Naive thymus-derived CD8-positive, alpha-beta T cell (primary cell): ENCODE results near the gene NCKAP5. TPM values are rescaled to one million over a fixed set of nuclear protein-coding genes. Genes with fewer than 3 reads are reported as not detected.

ENCODE experiments used
- ATAC-seq, 2 donors: fragments of 150-1000 bp; cut with Tn5 transposase in 1 of 2; sonication (Bioruptor Pico), chemical (Tn5 transposase) in 1 of 2; 1 replicate in 1 of 2; 2 replicates in 1 of 2; pipeline ENCODE4 v1.10.0; 2021; ENCODE audit warnings: mild to moderate bottlenecking in 2 of 2, moderate library complexity in 2 of 2
- POLR2A ChIA-PET: fragments of 350-600 bp; sonication (Branson Sonifier 250); formaldehyde crosslinking; loops from one replicate; lab custom pipeline; 2021; ENCODE audit warnings: antibody characterized with exemption; lab: Charles Lee
- DNase-seq, 10 donors: peaks; one replicate each; pipeline versions ENCODE4 v3.0.0 to v3.0.0-alpha.2; 2020 to 2022
- H3K27ac Mint-ChIP-seq, 10 donors: one replicate each; pipeline ENCODE4 v1.8.0; 2020 to 2022; ENCODE audit warnings: mild to moderate bottlenecking in 10 of 10, mixed read lengths in 10 of 10, moderate library complexity in 4 of 10, inconsistent platforms in 1 of 10
- H3K27me3 Mint-ChIP-seq, 5 donors: one replicate each; pipeline ENCODE4 v1.8.0; 2021 to 2022; ENCODE audit warnings: mixed read lengths in 5 of 5
- H3K36me3 Mint-ChIP-seq, 3 donors: one replicate each; pipeline ENCODE4 v1.8.0; 2020 to 2022; ENCODE audit warnings: mixed read lengths in 3 of 3, mild to moderate bottlenecking in 2 of 3, inconsistent platforms in 1 of 3
- H3K4me1 Mint-ChIP-seq, 4 donors: one replicate each; pipeline ENCODE4 v1.8.0; 2021 to 2022; ENCODE audit warnings: mixed read lengths in 4 of 4
- H3K4me3 Mint-ChIP-seq, 10 donors: one replicate each; pipeline ENCODE4 v1.8.0; 2020 to 2022; ENCODE audit warnings: mild to moderate bottlenecking in 10 of 10, mixed read lengths in 10 of 10, moderate library complexity in 6 of 10, inconsistent platforms in 1 of 10
- H3K9me3 Mint-ChIP-seq, 9 donors: one replicate each; pipeline ENCODE4 v1.8.0; 2020 to 2022; ENCODE audit warnings: mixed read lengths in 9 of 9, mild to moderate bottlenecking in 3 of 9, inconsistent platforms in 1 of 9, moderate library complexity in 1 of 9
- polyA plus RNA-seq, 3 donors: library from polyadenylated mRNA; unstranded; fragments of 300-500 nt; fragmentation: Illumina TruSeq; gene quantifications; one replicate each; pipeline ENCODE4 v1.2.3, GENCODE V29; 2021
- total RNA-seq, 8 experiments: library from RNA in 2 of 8; stranded (reverse) in 2 of 8; gene quantifications; one replicate each; pipeline ENCODE4 v1.2.3 and lab custom pipeline; 2021 to 2026

Gene NCKAP5
- total and polyA plus RNA-seq, 5 experiments from 2014 or later: not detected

GRCh38 chr2:133456156-133456555, 112.1 kb downstream of the NCKAP5 start:
- H3K4me3 Mint-ChIP-seq: no peak overlapping the region
- ATAC-seq (no peak), DNase-seq (no peak)
- H3K27ac Mint-ChIP-seq: no peak overlapping the region
- H3K9me3 Mint-ChIP-seq: peaks cover 0 to 10% (median 2%) of the 10 kb centered on the region in 9 donors
- POLR2A ChIA-PET: no interaction called here
- no peaks in the 10 kb centered on the region for H3K36me3 Mint-ChIP-seq
- no peaks in the 10 kb centered on the region for H3K4me1 Mint-ChIP-seq
- H3K27me3 Mint-ChIP-seq: no peaks in the 10 kb centered on the region

- POLR2A ChIA-PET: no interaction called here
- Mint-ChIP-seq H3K4me3 (no peak overlapping the region), H3K27me3 (no peaks in the 10 kb centered on the region), H3K36me3 (no peaks in the 10 kb centered on the region), H3K9me3 (peaks cover 0 to 15% (median 2%) of the 10 kb centered on the region in 9 donors), H3K4me1 (no peaks in the 10 kb centered on the region), H3K27ac (no peak overlapping the region)
- ATAC-seq (no peak), DNase-seq (no peak)
These were observed 115.2 kb downstream of the NCKAP5 start for GRCh38 chr2:133453032-133453431.

GRCh38 chr2:133452583-133452982, 115.7 kb downstream of the NCKAP5 start:
- DNase-seq (no peak), ATAC-seq (no peak)
- peaks cover 0 to 2% (median 0%) of the 10 kb centered on the region in 5 donors for H3K27me3 Mint-ChIP-seq
- no peaks in the 10 kb centered on the region for H3K36me3 Mint-ChIP-seq
- H3K4me1 Mint-ChIP-seq: no peaks in the 10 kb centered on the region
- H3K4me3 Mint-ChIP-seq: no peak overlapping the region
- no peak overlapping the region for H3K27ac Mint-ChIP-seq
- peaks cover 0 to 20% (median 2%) of the 10 kb centered on the region in 9 donors for H3K9me3 Mint-ChIP-seq
- POLR2A ChIA-PET: no interaction called here

GRCh38 chr2:133452146-133452545, 116.1 kb downstream of the NCKAP5 start:
- peaks cover 0 to 23% (median 2%) of the 10 kb centered on the region in 9 donors for H3K9me3 Mint-ChIP-seq
- H3K27me3 Mint-ChIP-seq: peaks cover 0 to 6% (median 0%) of the 10 kb centered on the region in 5 donors
- H3K27ac Mint-ChIP-seq: no peak overlapping the region
- DNase-seq (no peak), ATAC-seq (no peak)
- POLR2A ChIA-PET: no interaction called here
- H3K4me1 Mint-ChIP-seq: no peaks in the 10 kb centered on the region
- H3K4me3 Mint-ChIP-seq: no peak overlapping the region
- no peaks in the 10 kb centered on the region for H3K36me3 Mint-ChIP-seq

GRCh38 chr2:133448195-133448594, 120.1 kb downstream of the NCKAP5 start:
- no peak overlapping the region for H3K4me3 Mint-ChIP-seq
- H3K36me3 Mint-ChIP-seq: no peaks in the 10 kb centered on the region
- ATAC-seq (no peak), DNase-seq (no peak)
- peaks cover 0 to 23% (median 0%) of the 10 kb centered on the region in 5 donors for H3K27me3 Mint-ChIP-seq
- POLR2A ChIA-PET: no interaction called here
- H3K4me1 Mint-ChIP-seq: peaks cover 0 to 2% (median 0%) of the 10 kb centered on the region in 4 donors
- H3K9me3 Mint-ChIP-seq: peaks cover 0 to 25% (median 3%) of the 10 kb centered on the region in 9 donors
- H3K27ac Mint-ChIP-seq: no peak overlapping the region

GRCh38 chr2:133447303-133447702, 121.0 kb downstream of the NCKAP5 start:
- Mint-ChIP-seq H3K4me1 (peaks cover 0 to 2% (median 0%) of the 10 kb centered on the region in 4 donors), H3K4me3 (no peak overlapping the region), H3K27me3 (peaks cover 0 to 23% (median 0%) of the 10 kb centered on the region in 5 donors), H3K9me3 (peaks cover 0 to 27% (median 1%) of the 10 kb centered on the region in 9 donors), H3K27ac (no peak overlapping the region), H3K36me3 (no peaks in the 10 kb centered on the region)
- DNase-seq: no peak
- POLR2A ChIA-PET: no interaction called here
- no peak for ATAC-seq

GRCh38 chr2:133444465-133444864, 123.8 kb downstream of the NCKAP5 start:
- DNase-seq: no peak
- peaks cover 0 to 2% (median 0%) of the 10 kb centered on the region in 4 donors for H3K4me1 Mint-ChIP-seq
- peaks cover 0 to 27% (median 1%) of the 10 kb centered on the region in 9 donors for H3K9me3 Mint-ChIP-seq
- POLR2A ChIA-PET: no interaction called here
- H3K36me3 Mint-ChIP-seq: no peaks in the 10 kb centered on the region
- H3K27me3 Mint-ChIP-seq: peaks cover 0 to 23% (median 0%) of the 10 kb centered on the region in 5 donors
- no peak for ATAC-seq
- no peak overlapping the region for H3K4me3 Mint-ChIP-seq
- no peak overlapping the region for H3K27ac Mint-ChIP-seq

DNA sequence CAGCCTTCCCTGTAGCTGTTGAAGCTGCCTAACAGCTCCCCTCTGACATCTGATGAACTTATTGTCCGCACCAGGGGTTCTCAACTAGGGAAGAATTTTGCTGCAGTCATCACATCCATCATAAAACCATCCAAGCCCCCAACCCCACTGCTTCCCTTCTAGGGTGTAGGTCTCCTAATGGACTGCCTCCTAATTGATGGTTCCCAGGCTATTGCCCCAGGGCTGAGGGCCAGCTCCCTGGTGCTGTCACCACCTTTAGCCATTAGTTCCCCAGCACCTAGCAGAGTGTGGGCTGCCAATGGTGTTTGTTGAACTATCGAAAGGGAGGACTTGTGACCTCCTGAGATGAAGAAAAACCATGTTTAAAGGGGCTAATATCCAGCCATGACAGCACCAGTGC, 125.9 kb downstream of the NCKAP5 start:
- DNase-seq (no peak), ATAC-seq (no peak)
- Mint-ChIP-seq H3K27ac (no peak overlapping the region), H3K36me3 (no peaks in the 10 kb centered on the region), H3K4me3 (no peak overlapping the region), H3K27me3 (peaks cover 0 to 19% (median 0%) of the 10 kb centered on the region in 5 donors), H3K4me1 (peaks cover 0 to 2% (median 0%) of the 10 kb centered on the region in 4 donors), H3K9me3 (peaks cover 0 to 27% (median 1%) of the 10 kb centered on the region in 9 donors)
- POLR2A ChIA-PET: no interaction called here

DNA sequence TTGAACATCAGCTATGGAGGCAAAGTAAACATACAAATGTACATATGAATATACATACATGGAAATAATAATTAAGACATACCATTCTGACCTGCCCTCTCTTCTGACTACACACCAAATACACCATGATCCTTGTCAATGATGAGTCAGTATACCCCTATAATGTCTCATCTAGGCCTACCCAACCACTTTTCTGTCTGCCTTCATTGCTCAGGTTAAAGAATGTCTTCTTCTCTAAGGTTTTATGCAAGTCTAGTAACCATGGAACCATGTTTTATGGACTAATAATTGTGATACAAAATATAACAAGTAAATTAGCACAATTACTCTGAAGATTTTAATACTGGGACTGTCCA, 128.7 kb downstream of the NCKAP5 start:
- ATAC-seq (no peak), DNase-seq (no peak)
- no peak overlapping the region for H3K27ac Mint-ChIP-seq
- no peaks in the 10 kb centered on the region for H3K36me3 Mint-ChIP-seq
- peaks cover 0 to 2% (median 0%) of the 10 kb centered on the region in 4 donors for H3K4me1 Mint-ChIP-seq
- H3K27me3 Mint-ChIP-seq: peaks cover 0 to 12% (median 3%) of the 10 kb centered on the region in 5 donors
- H3K9me3 Mint-ChIP-seq: peaks cover 0 to 24% (median 0%) of the 10 kb centered on the region in 9 donors
- H3K4me3 Mint-ChIP-seq: no peak overlapping the region
- POLR2A ChIA-PET: no interaction called here

DNA sequence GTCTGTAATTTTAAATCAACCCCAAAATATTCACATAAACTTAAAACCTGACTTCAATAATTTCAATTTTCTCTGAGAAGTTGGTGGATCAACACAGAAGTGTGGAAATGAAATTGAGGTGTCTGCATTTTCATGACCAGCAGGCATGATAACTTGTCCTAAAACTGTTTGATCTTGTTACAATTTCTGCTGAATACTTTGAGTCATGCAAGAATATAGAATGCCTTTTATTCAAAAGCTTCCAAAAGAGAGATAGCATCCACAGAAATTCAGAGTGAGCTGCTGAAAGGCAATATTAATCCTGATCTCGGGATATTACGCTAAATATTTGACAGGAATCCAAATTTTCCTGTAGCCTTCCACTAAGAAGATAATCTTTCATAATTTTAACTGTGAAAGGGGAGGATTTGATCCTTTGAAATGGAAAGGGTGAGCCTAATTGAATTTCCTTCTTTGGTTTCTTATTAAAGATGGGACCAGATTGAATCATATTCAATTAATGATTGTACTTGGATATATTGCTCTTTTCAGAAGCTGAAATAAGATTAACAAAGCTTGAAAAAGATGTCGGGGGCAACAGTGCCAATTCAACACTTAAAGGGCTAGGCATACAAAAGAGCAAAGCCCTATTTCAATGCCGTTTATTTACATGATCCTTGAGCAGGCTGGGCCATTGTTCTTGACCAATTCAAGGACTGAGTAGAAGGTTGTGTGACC, 129.3 kb downstream of the NCKAP5 start:
- POLR2A ChIA-PET: no interaction called here
- DNase-seq (no peak), ATAC-seq (no peak)
- H3K27me3 Mint-ChIP-seq: peaks cover 0 to 12% (median 3%) of the 10 kb centered on the region in 5 donors
- peaks cover 0 to 2% (median 0%) of the 10 kb centered on the region in 4 donors for H3K4me1 Mint-ChIP-seq
- peaks cover 0 to 24% (median 0%) of the 10 kb centered on the region in 9 donors for H3K9me3 Mint-ChIP-seq
- H3K36me3 Mint-ChIP-seq: no peaks in the 10 kb centered on the region
- H3K4me3 Mint-ChIP-seq: no peak overlapping the region
- H3K27ac Mint-ChIP-seq: no peak overlapping the region

- Mint-ChIP-seq H3K27ac (no peak overlapping the region), H3K27me3 (peaks cover 0 to 12% (median 0%) of the 10 kb centered on the region in 5 donors), H3K9me3 (peaks cover 0 to 16% (median 0%) of the 10 kb centered on the region in 9 donors), H3K4me3 (no peak overlapping the region), H3K4me1 (no peaks in the 10 kb centered on the region), H3K36me3 (no peaks in the 10 kb centered on the region)
- DNase-seq: no peak
- ATAC-seq: no peak
- POLR2A ChIA-PET: no interaction called here
These were observed 130.2 kb downstream of the NCKAP5 start for GRCh38 chr2:133438026-133438425.

DNA sequence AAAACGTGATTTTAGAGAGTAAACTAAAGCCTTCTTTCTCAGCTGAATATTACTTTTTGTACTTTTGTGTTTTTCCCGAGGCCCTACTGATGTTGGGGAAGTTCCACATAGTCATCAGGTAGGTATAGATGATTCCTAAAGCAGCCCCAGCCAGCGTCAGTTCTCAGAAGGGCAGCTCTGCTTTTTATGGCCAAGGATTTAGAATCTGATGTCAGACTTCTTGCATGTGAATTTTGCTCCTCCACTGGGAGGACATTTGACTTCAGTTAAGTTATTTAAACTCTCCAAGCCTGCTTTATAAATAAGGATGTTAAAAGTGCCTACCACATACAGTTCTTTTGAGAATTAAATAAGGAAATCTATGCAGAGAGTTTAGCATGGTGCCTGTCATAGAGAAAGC, 130.8 kb downstream of the NCKAP5 start:
- DNase-seq: no peak
- no peak overlapping the region for H3K27ac Mint-ChIP-seq
- no peak for ATAC-seq
- H3K4me1 Mint-ChIP-seq: no peaks in the 10 kb centered on the region
- H3K9me3 Mint-ChIP-seq: peaks cover 0 to 16% (median 0%) of the 10 kb centered on the region in 9 donors
- H3K36me3 Mint-ChIP-seq: no peaks in the 10 kb centered on the region
- POLR2A ChIA-PET: no interaction called here
- peaks cover 0 to 12% (median 0%) of the 10 kb centered on the region in 5 donors for H3K27me3 Mint-ChIP-seq
- H3K4me3 Mint-ChIP-seq: no peak overlapping the region

DNA sequence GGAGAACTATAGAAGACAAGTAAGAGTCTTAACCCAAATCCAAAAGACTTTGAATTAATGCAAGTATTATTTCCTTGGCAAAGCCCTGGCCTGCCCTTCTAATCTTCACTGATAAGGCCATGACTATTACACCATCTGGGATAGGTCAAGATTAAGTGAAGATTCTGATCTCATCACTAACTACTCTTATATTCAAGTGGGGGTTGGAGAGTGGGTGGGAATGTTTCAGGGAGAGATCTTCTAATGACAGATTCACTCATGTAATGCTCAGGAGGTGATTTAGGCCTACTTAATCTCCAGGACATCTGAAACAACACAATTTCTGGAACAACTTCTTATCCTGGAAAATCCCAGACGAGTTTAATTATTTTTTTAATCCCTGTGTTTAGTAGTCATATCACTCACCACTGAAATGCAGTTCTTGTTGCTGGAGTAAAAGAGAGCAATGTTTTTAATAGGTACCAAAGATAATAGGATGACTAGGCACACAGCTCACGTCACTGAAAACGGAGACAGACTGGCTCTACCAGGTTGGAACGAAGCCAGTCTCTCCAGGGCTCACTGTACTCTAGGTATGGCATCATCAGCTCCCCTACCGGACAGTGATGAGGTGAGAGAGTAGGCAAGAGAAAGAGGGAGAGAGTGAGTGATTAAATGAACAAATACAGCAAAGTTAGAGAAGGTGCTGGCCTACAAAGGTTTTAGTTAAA, 133.1 kb downstream of the NCKAP5 start:
- Mint-ChIP-seq H3K4me1 (no peaks in the 10 kb centered on the region), H3K9me3 (peaks cover 0 to 22% (median 2%) of the 10 kb centered on the region in 9 donors), H3K4me3 (no peak overlapping the region), H3K27me3 (peaks cover 0 to 12% (median 3%) of the 10 kb centered on the region in 5 donors), H3K27ac (no peak overlapping the region), H3K36me3 (no peaks in the 10 kb centered on the region)
- ATAC-seq (no peak), DNase-seq (no peak)
- POLR2A ChIA-PET: no interaction called here
